D721Med (cell line): ENCODE results near the gene FAM110A.

Source experiments
- DNase-seq: peaks from one replicate; pipeline ENCODE4 v3.0.0; 2011; ENCODE audit warnings: low spot score; ENCODE audit not compliant: insufficient read length
- FAIRE-seq: peaks from 2 replicates; lab custom pipeline; 2011; peaks lifted over from hg19 to GRCh38; lab: Jason Lieb, UNC
- CTCF ChIP-seq: IDR thresholded peaks from 2 replicates; pipeline ENCODE4 v1.5.1; 2012; ENCODE audit warnings: mild to moderate bottlenecking, control low read depth; ENCODE audit not compliant: insufficient read depth; ENCODE audit errors: missing control alignments

FAM110A gene

GRCh38 chr20:839626-840025 lies 6.1 kb downstream of the FAM110A start:
- FAIRE-seq (no peak), DNase-seq (no peak)
- TF ChIP-seq CTCF: no peak

GRCh38 chr20:840503-840857 lies 7.0 kb downstream of the FAM110A start:
- no peak for DNase-seq
- no peak for TF ChIP-seq CTCF
- no peak for FAIRE-seq

- TF ChIP-seq CTCF: no peak
- FAIRE-seq: no peak
- DNase-seq: no peak
These were observed 7.5 kb downstream of the FAM110A start for GRCh38 chr20:840858-841567.

GRCh38 chr20:841568-842546 lies 8.3 kb downstream of the FAM110A start:
- FAIRE-seq: no peak
- TF ChIP-seq CTCF: no peak
- DNase-seq: no peak

- TF ChIP-seq CTCF: no peak
- DNase-seq (no peak), FAIRE-seq (no peak)
These were observed 9.0 kb downstream of the FAM110A start for GRCh38 chr20:842547-842940.

GRCh38 chr20:843912-844311 lies 10.4 kb downstream of the FAM110A start:
- DNase-seq: no peak
- no peak for FAIRE-seq
- no peak for TF ChIP-seq CTCF
